Activated T-helper 17 cell treated with anti-CD3 and anti-CD28 coated beads, Interleukin-2, amount 50 U/mL, for 72 hours (primary cell): ENCODE data around the gene PRKD2. TPM values are rescaled to one million over a fixed set of nuclear protein-coding genes. Genes with fewer than 3 reads are reported as not detected.

ENCODE experiments used
- ATAC-seq: fragments of 150-1000 bp; cut with Tn5 transposase; replicated peaks from 2 replicates; pipeline ENCODE4 v1.10.0; 2021; ENCODE audit warnings: mild to moderate bottlenecking, moderate library complexity
- H3K27ac Mint-ChIP-seq: one replicate; pipeline ENCODE4 v1.8.0; 2022; ENCODE audit warnings: mixed read lengths
- H3K27me3 Mint-ChIP-seq: one replicate; pipeline ENCODE4 v1.8.0; 2022; ENCODE audit warnings: mixed read lengths
- H3K36me3 Mint-ChIP-seq: one replicate; pipeline ENCODE4 v1.8.0; 2022; ENCODE audit warnings: low read depth, mild to moderate bottlenecking, mixed read lengths
- H3K4me1 Mint-ChIP-seq: one replicate; pipeline ENCODE4 v1.8.0; 2022; ENCODE audit warnings: mixed read lengths
- H3K4me3 Mint-ChIP-seq: one replicate; pipeline ENCODE4 v1.8.0; 2022; ENCODE audit warnings: mild to moderate bottlenecking, mixed read lengths
- H3K9me3 Mint-ChIP-seq: one replicate; pipeline ENCODE4 v1.8.0; 2022; ENCODE audit warnings: mixed read lengths
- total RNA-seq, 2 donors: library from RNA; stranded (reverse); gene quantifications; one replicate each; pipeline ENCODE4 v1.2.3, GENCODE V29; 2022

The PRKD2 gene
- total RNA-seq, 2 donors from 2014 or later = 75.0 to 103 TPM

DNA sequence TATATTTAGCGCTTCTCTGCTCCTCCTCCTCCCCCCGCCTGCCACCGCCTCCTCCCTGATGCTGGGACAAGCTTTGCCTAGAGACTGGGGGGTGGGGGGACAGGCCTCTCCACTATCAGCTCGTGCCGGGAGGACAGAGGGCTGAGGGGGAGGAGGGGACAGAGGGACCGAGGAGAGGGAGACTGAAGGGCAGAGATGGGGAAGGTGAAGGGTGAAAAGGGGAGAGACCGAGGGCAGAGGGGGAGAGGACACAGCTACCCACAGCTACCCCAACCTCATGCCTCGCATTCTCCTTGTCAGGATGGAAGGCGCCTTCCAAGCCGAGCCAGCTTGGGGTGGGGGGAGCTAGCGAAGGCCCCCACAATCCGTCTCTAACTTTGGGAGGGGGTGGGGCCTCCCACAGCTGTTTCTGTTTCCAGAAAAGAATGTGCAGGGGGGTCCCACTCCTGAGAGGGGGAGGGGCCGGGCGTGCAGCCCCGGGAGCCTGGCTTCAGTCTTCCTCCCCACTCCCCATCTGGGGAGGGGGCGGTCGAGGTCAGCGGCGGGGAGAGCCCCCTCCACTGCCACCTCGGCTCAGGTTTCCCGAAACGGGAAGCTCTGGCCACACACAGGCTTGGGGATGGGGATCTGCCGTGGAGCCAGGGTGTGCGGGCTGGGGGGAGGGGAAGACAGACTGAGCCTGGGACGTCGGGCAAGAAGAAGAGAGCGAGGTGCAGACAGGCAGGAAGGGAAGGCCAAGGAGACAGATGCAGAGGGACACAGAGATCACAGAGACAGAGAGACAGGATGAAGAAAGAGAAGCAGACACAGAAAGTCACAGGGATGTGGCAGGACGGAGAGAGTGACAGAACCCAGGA, 57.5 kb downstream of the PRKD2 start:
- Mint-ChIP-seq H3K9me3 (no peaks in the 10 kb centered on the region), H3K4me1 (peaks cover 18% of the 10 kb centered on the region), H3K27me3 (peaks cover 25% of the 10 kb centered on the region), H3K27ac (no peak overlapping the region), H3K4me3 (peak overlapping the region; percentile 85), H3K36me3 (peaks cover 5% of the 10 kb centered on the region)
- ATAC-seq = no peak

DNA sequence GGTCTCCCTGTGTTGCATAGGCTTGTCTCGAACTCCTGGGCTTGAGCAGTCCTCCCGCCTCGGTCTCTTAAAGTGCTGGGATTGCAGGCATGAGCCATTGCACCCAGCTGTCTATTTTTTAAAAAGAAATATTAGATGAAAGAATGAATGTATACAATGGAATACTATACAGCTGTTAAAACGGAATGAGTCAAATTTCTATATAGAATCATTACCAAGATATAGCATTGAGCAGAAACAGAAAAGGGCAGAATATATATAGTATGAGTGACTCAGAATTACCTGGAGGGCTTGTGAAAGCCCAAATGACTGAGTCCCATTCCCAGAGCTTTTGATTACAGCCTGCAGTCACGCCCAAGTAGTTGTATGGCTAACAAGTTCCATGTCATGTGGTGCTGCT, 60.4 kb downstream of the PRKD2 start:
- H3K4me3 Mint-ChIP-seq = peak overlapping the region; percentile 12
- H3K36me3 Mint-ChIP-seq = peaks cover 5% of the 10 kb centered on the region
- H3K4me1 Mint-ChIP-seq = peaks cover 11% of the 10 kb centered on the region
- H3K9me3 Mint-ChIP-seq = no peaks in the 10 kb centered on the region
- H3K27me3 Mint-ChIP-seq = peaks cover 34% of the 10 kb centered on the region
- ATAC-seq = peak; percentile 6
- peak overlapping the region; percentile 67 for H3K27ac Mint-ChIP-seq

DNA sequence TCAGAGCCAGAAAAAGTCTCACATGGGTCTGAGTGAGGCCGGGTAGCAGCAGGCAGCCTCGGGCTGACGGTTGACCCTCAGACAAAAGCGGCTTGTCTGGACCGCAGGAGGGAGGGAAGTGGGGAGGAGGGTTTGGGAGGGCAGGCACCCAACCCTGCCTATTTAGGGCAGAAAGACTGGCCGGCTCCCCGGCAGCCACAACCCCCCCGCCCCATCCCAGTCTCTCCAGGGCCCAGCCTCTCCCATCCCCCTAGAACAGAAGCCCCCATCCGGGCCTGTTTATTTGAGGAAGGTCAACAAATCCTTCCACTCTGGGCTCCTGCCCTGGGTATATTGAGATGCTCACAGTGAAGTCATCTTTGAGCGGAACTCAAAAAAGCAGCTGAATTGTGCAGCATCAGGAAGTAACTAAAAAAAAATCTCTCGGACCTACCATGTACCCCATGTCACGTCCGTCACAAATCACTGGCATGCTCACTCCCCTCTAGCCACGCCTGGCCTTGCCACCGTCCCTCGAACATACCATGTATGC, 62.2 kb downstream of the PRKD2 start:
- peaks cover 40% of the 10 kb centered on the region for H3K27me3 Mint-ChIP-seq

DNA sequence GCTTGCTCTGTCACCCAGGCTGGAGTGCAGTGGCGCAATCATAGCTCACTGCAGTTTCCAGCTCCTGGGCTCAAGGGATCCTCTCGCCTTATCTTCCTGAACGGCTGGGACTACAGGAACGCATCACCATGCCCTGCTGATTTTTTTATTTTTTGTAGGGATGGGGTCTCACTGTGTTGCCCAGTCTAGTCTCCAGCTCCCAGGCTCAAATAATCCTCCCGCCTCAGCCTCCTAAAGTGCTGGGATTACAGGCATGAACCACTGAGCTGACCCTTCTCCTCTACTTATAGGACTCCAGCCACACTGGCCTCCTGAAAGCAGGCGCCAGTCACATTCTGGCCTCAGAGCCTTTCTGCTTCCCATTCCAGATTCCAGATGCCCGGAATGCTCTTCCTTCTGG, 66.5 kb downstream of the PRKD2 start:
- no peak for ATAC-seq
- peaks cover 18% of the 10 kb centered on the region for H3K36me3 Mint-ChIP-seq
- no peaks in the 10 kb centered on the region for H3K9me3 Mint-ChIP-seq
- peaks cover 39% of the 10 kb centered on the region for H3K27me3 Mint-ChIP-seq
- peaks cover 5% of the 10 kb centered on the region for H3K4me1 Mint-ChIP-seq
- no peak overlapping the region for H3K4me3 Mint-ChIP-seq
- H3K27ac Mint-ChIP-seq = no peak overlapping the region

More for the DNA sequence above, 62.2 kb downstream of the PRKD2 start:
- Mint-ChIP-seq H3K9me3 (no peaks in the 10 kb centered on the region), H3K4me3 (no peak overlapping the region), H3K4me1 (peaks cover 7% of the 10 kb centered on the region), H3K27ac (no peak overlapping the region), H3K36me3 (peaks cover 15% of the 10 kb centered on the region)
- no peak for ATAC-seq

DNA sequence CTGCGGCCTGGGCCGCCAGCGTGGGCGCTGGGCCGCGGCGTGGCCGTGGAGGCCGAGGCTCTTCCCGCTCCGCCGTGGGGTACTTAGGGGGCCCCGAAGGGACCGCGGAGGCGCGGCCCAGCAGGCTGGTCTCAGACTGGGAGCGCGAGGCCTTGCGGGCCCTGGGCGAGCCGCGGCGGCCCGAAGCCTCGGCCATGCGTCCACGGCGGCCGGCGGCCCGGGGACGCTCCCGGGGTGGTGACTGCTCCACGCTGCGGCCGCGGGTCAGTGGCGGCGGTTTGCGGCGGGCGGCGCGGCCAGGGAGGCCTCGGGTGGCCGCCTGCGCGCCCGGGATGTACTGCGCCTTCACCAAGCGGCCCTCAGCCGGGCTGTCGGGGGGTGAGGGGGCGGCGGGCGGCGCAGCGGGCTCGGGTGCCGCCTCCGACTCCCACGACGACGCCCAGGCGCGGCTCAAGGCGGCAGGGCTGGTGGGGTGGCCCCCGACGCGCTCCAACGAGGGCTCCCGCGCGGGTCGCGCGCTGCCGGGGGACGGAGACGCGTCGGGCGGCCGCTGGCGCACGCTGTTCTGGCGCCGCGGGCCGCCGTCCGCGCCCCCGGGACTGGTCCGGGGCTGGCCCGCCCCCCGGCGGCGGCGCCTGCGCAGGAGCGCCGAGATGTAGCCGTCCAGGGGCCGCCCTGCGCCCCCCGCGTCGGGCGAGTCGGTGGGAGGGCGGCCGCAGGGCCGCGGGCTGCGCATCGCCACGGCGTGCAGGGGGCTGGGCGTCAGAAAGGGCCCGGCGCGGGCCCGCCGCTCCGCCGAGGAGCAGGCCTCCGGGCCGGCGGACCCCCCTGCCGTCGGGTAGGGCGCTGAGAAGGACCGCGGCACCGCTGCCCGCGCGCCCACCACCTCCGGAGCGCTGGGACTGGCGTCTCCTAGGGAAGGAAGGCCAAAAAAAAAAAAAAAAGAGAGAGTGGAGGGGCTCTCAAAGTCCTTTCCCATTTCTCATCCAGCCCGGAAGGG, 67.7 kb downstream of the PRKD2 start:
- Mint-ChIP-seq H3K4me3 (no peak overlapping the region), H3K36me3 (peaks cover 18% of the 10 kb centered on the region), H3K4me1 (peaks cover 5% of the 10 kb centered on the region), H3K27ac (no peak overlapping the region), H3K27me3 (peaks cover 34% of the 10 kb centered on the region), H3K9me3 (no peaks in the 10 kb centered on the region)
- no peak for ATAC-seq

DNA sequence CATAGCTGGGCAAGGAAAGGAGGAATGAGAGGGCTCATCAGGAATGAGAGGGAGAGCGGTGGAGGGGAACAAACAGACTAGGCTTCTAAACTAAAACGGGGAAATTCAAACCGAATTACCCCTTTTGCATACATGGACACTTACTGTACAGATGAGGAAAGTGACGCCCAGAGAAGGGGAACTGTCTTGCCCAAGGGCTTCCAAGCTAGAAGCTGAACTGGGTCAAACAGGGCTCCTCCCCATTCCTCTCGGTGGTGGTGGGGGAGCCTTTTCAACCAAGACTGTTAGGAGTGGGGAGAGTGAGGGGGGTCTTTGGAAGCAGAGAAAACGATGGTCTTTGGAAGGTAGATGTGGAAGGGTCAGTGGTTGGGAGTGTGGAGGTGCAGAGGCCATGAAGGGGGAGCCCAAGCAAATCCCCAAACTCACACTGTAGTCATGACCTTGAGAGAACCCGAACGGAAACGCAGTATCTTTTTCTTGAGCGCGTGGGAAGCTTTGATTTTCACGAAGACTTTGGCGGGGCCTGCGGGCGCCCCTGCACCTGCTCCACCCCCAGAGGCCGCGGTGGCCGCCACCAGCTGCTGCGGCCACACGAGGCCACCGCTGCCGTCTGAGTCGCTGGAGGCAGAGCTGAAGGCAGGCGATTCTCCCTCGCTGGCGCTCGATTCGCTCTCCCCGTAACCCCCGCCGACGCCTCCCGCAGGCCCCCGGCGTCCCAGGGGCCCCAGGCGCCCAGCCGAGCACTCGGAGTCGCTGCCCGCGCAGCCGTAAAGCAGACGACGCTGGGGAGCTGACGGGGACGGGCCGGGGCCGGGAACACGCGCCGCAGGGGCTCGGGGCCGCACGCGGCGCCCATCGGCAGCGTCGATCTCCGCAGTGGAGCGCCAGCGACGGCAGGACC, 68.6 kb downstream of the PRKD2 start:
- Mint-ChIP-seq H3K4me3 (peak overlapping the region; percentile 31), H3K27me3 (peaks cover 30% of the 10 kb centered on the region), H3K9me3 (no peaks in the 10 kb centered on the region), H3K4me1 (peaks cover 5% of the 10 kb centered on the region), H3K36me3 (peaks cover 18% of the 10 kb centered on the region), H3K27ac (no peak overlapping the region)
- ATAC-seq = peak; percentile 50

DNA sequence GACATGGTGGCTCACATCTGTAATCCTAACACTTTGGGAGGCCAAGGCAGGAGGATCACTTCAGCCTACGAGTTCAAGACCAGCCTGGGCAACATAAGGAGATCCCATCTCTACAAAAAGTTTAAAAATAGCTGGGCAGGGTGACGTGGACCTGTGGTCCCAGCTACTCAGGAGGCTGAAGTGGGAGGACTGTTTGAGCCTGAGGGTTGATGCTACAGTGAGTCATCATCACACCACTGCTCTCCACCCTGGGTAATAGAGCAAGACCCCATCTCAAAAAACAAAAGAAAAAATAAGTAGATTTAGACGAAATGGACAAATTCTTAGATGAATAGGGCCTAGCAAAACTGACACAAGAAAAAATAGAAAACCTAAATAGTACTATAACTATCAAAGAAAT, 70.5 kb downstream of the PRKD2 start:
- Mint-ChIP-seq H3K27me3 (peaks cover 24% of the 10 kb centered on the region), H3K4me1 (peaks cover 5% of the 10 kb centered on the region), H3K9me3 (no peaks in the 10 kb centered on the region), H3K4me3 (no peak overlapping the region), H3K27ac (no peak overlapping the region), H3K36me3 (peaks cover 18% of the 10 kb centered on the region)
- ATAC-seq = peak; percentile 39

DNA sequence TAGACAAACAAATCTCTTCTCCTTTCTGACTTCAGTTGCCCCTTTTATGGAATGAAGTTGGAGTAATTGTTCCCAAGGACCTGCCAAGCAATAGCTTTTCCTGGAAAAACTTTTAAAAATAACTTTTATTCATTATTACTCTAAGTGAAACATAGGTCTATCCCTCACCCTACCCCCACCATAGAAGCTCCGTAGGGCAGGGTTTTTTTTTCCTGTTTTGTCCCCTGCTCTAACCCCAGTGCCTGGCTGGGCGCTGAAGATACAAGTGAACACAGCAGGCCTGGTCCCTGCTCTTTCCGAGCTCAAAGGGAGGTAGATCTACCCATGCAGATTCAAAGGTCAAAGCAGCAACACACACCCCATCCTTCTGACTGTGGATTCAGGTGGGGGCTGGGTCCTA, 72.2 kb downstream of the PRKD2 start:
- ATAC-seq = no peak
- Mint-ChIP-seq H3K27ac (no peak overlapping the region), H3K9me3 (no peaks in the 10 kb centered on the region), H3K36me3 (peaks cover 8% of the 10 kb centered on the region), H3K4me3 (no peak overlapping the region), H3K4me1 (peaks cover 5% of the 10 kb centered on the region), H3K27me3 (peaks cover 19% of the 10 kb centered on the region)

DNA sequence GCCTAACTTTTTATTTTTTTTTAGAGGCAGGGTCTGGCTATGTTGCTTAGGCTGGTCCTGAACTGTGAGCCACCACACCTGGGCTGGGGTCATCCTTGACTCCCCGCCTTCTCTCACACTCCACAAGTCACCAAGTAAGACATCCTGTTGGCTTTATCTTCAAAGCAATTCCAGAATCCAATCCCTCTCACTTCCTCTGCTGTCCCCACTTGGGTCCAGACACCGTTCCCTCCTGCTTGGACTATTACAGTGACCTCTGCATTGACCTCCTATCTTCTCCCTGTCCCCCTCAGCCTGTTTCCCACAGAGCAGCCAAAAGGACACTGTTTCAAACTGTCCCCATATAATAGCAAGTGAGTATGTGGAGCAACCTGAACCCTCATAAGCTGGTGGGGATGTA, 76.3 kb downstream of the PRKD2 start:
- Mint-ChIP-seq H3K36me3 (no peaks in the 10 kb centered on the region), H3K4me3 (no peak overlapping the region), H3K27ac (no peak overlapping the region), H3K4me1 (no peaks in the 10 kb centered on the region), H3K27me3 (peaks cover 5% of the 10 kb centered on the region), H3K9me3 (no peaks in the 10 kb centered on the region)
- ATAC-seq = no peak

DNA sequence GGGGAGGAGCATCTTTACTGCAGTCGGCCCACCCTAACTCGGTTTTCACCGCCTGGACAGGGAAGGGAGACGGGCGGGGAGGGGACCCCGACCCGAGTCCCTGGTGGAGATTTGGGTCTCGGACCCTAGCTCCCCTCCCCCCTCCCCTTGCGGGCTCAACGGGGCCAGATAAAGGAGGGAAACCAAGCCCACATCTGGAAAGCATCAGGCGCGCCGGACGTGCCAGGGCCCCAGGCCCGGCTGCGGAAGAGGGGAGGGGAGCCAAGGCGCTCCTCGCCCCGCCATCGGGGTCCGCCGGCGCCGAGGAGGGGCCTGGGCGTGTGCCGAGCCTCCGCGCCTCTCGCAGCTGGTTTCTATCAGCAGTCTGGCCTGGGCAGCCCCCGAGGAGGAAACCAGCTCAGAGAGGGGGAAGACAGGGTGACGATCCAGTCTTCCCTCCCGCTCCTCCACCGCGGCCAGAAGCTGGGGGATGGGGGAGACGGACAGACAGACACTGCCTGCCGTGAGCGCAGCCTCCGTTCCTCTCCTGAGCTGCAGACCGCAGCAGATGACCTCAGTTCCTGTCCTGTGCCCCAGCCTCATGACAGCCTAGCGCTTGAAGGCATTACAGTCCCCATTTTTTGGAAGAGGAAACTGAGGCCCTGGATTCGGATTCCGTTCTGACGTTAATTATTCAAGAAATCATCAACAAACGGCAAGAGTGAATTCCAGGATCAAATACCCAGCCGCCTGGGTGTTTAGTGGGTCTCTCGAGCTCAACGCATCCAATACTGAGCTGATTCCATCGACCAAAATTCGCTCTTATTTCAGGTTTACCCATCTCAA, 77.3 kb downstream of the PRKD2 start:
- Mint-ChIP-seq H3K4me1 (no peaks in the 10 kb centered on the region), H3K27ac (no peak overlapping the region), H3K27me3 (peaks cover 4% of the 10 kb centered on the region), H3K9me3 (no peaks in the 10 kb centered on the region), H3K4me3 (no peak overlapping the region), H3K36me3 (no peaks in the 10 kb centered on the region)
- peak; percentile 10 for ATAC-seq

DNA sequence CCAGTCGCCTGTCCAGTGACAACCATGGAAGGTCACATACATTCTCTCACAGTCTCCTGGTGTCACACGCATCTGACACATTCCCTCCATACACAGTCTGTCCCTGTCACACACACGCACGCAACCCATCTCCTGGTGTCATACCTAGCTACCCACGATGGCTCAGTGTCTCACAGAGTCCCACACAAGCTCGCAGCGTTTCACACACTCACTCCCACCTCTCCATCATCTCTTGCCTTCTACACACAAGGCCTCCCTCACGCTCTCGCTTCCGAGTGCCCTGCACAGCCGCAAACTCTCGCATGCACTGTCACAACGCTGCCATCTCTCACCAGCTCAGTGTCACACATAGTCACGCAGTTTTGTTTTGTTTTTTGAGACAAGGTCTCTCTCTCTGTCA, 79.7 kb downstream of the PRKD2 start:
- Mint-ChIP-seq H3K4me3 (no peak overlapping the region), H3K36me3 (peaks cover 6% of the 10 kb centered on the region), H3K27me3 (peaks cover 4% of the 10 kb centered on the region), H3K27ac (no peak overlapping the region), H3K9me3 (no peaks in the 10 kb centered on the region), H3K4me1 (peaks cover 10% of the 10 kb centered on the region)
- no peak for ATAC-seq

DNA sequence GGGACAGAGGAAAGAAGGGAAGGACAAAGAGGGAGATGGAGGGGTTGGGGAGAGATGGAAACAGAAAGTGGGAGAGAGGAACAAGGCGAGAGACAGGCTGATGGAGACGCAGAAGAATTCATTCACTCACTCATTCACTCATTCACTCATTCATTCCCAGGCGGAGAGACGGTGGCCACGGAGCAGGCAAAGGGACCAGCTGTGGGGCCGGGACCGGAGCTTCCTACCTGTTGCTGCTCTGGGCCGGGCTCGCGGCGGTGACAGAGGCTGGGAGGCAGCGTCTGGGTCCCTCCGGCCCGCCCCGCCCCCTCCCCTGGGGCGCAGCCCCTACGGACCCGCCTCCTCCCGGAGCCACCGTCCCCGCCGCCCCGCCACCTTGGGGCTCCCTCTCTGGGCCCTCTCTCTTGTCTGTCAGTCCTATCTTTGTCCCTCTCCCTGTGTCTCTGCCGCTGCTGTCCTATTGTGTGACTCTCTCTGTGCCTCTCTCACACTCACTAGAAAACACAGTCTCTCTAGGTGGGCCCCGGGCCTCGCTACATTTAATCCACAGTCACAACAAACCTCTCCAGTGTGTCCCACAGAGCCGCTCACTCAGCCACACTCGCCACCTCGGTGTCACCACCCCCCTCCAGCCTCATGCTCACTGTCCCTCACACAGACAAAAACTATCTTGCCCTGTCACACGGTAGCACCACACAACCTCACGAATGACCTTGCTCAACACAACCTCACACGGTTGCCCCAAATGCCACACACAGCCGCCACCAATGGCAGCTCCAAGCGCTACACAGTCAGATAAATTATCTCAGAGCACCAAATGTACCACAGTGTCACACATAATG, 80.8 kb downstream of the PRKD2 start, which contains the start of gene GNG8:
GNG8 (minus strand) TSS at position 283 of the 842 bp plus-strand sequence. CDS start 1,520 bp downstream, outside the sequence.
- no peaks in the 10 kb centered on the region for H3K9me3 Mint-ChIP-seq
- ATAC-seq = no peak
- H3K4me1 Mint-ChIP-seq = peaks cover 10% of the 10 kb centered on the region
- H3K36me3 Mint-ChIP-seq = peaks cover 6% of the 10 kb centered on the region
- no peak within 1 kb of the TSS for H3K4me3 Mint-ChIP-seq
- no peak within 1 kb of the TSS for H3K27ac Mint-ChIP-seq
- H3K27me3 Mint-ChIP-seq = peaks cover 4% of the 10 kb centered on the region
